ENCODE measurements around the gene DNAJB12. TPM values are rescaled to one million over a fixed set of nuclear protein-coding genes. Genes with fewer than 3 reads are reported as not detected.

DNAJB12 gene
- total RNA-seq, 1 experiment from 2014 or later, result 30.9 TPM

DNA sequence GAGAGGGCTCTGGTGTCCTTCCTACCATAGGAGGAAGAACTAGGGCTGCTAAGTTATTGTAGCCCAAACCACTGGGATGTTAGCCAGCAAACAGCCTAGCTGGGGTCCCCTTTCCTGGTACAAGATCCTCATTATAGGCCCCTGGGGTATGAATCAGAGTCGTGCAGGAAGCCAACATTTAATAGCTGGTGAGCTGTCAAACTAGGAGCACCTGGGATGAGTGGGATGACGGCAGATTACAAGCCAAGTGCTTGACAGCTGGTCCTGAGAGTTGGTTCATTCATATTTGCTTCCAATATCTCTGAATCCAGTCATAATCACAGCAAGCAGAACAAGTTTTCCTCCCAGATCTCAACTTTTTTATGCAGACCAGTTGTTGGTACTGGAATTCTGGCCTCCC is 25.1 kb upstream of the DNAJB12 start:
- BruUV-seq (replicated peaks), result no TSS peak
- TF ChIP-seq, protein P1, sequence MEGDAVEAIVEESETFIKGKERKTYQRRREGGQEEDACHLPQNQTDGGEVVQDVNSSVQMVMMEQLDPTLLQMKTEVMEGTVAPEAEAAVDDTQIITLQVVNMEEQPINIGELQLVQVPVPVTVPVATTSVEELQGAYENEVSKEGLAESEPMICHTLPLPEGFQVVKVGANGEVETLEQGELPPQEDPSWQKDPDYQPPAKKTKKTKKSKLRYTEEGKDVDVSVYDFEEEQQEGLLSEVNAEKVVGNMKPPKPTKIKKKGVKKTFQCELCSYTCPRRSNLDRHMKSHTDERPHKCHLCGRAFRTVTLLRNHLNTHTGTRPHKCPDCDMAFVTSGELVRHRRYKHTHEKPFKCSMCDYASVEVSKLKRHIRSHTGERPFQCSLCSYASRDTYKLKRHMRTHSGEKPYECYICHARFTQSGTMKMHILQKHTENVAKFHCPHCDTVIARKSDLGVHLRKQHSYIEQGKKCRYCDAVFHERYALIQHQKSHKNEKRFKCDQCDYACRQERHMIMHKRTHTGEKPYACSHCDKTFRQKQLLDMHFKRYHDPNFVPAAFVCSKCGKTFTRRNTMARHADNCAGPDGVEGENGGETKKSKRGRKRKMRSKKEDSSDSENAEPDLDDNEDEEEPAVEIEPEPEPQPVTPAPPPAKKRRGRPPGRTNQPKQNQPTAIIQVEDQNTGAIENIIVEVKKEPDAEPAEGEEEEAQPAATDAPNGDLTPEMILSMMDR (conservative IDR thresholded peaks at IDR 0.05; ENCODE audit: low read depth, low read length), result no peak
- TF ChIP-seq EZH2 (IDR thresholded peaks at IDR 0.05; ENCODE audit: low read length, unreplicated experiment) (no peak), EZH2phosphoT487 (IDR thresholded peaks at IDR 0.05; ENCODE audit: borderline replicate concordance, low read length) (no peak)
- CTCF ChIA-PET, result no interaction called here

DNA sequence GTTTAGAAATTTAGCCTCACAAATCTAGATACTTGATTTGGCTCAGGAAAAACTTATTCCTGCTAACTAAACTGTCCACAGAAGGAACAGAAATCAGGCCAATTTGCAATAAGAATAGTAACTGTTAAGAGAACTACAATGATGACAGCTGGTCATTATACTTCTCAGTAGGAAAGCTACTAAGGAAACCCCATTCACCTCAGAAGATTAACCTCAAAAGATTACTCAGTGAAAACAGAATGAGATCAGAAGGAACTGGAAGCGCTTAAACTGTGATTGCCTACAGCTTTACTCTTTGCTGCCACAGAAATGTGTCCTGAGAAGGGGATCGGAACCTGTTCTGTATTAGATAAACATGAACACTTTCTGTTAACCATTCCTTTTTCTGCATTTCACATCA is 24.3 kb upstream of the DNAJB12 start:
- no peak overlapping the region for H3K4me2 ChIP-seq (ENCODE audit: low read length)
- BruUV-seq (replicated peaks), result no TSS peak
- DNase-seq, result no peak
- no peak overlapping the region for H2AFZ ChIP-seq (ENCODE audit: low read length)
- H3K9me2 ChIP-seq (replicated peaks; ENCODE audit: low read length), result no peaks in the 10 kb centered on the region
- ChIA-PET CTCF (no interaction called here), POLR2A (ENCODE audit: unreplicated experiment) (no interaction called here)
- H3K36me3 ChIP-seq (ENCODE audit: low read depth, low read length), result no peaks in the 10 kb centered on the region
- no peak overlapping the region for H3K9ac ChIP-seq (ENCODE audit: low read length)
- H3K9me3 ChIP-seq (ENCODE audit: low read length), result no peaks in the 10 kb centered on the region
- no peaks in the 10 kb centered on the region for H3K4me1 ChIP-seq (ENCODE audit: insufficient read depth, low read length)
- H3K4me3 ChIP-seq (ENCODE audit: low read length), result no peak overlapping the region
- no peaks in the 10 kb centered on the region for H4K20me1 ChIP-seq (ENCODE audit: low read length)
- no peaks in the 10 kb centered on the region for H3K27me3 ChIP-seq (ENCODE audit: low read length)
- no peaks in the 10 kb centered on the region for H3K79me2 ChIP-seq (ENCODE audit: low read length)
- H3F3A ChIP-seq (ENCODE audit: low read length, unreplicated experiment), result no peaks in the 10 kb centered on the region
- intact Hi-C loops (cut with micrococcal nuclease), result no loop called here
- no peak for ATAC-seq
- H3K27ac ChIP-seq (ENCODE audit: low read length), result no peak overlapping the region
- TF ChIP-seq EZH2 (IDR thresholded peaks at IDR 0.05; ENCODE audit: low read length, unreplicated experiment) (no peak), EZH2phosphoT487 (IDR thresholded peaks at IDR 0.05; ENCODE audit: borderline replicate concordance, low read length) (no peak)
- TF ChIP-seq, protein P1 (conservative IDR thresholded peaks at IDR 0.05; ENCODE audit: low read depth, low read length), result no peak

More for the DNA sequence above, 25.1 kb upstream of the DNAJB12 start:
- DNase-seq, result no peak
- POLR2A ChIA-PET (ENCODE audit: unreplicated experiment), result no interaction called here
- intact Hi-C loops (cut with micrococcal nuclease), result no loop called here
- Histone ChIP-seq H3K27ac (ENCODE audit: low read length) (no peak overlapping the region), H3K9me2 (replicated peaks; ENCODE audit: low read length) (no peaks in the 10 kb centered on the region), H3K27me3 (ENCODE audit: low read length) (no peaks in the 10 kb centered on the region), H4K20me1 (ENCODE audit: low read length) (no peaks in the 10 kb centered on the region), H3K4me2 (ENCODE audit: low read length) (no peak overlapping the region), H3K9me3 (ENCODE audit: low read length) (no peaks in the 10 kb centered on the region), H3K9ac (ENCODE audit: low read length) (no peak overlapping the region), H3F3A (ENCODE audit: low read length, unreplicated experiment) (no peaks in the 10 kb centered on the region), H3K36me3 (ENCODE audit: low read depth, low read length) (no peaks in the 10 kb centered on the region), H2AFZ (ENCODE audit: low read length) (no peak overlapping the region), H3K4me3 (ENCODE audit: low read length) (no peak overlapping the region), H3K4me1 (ENCODE audit: insufficient read depth, low read length) (no peaks in the 10 kb centered on the region), H3K79me2 (ENCODE audit: low read length) (no peaks in the 10 kb centered on the region)
- ATAC-seq, result no peak

DNA sequence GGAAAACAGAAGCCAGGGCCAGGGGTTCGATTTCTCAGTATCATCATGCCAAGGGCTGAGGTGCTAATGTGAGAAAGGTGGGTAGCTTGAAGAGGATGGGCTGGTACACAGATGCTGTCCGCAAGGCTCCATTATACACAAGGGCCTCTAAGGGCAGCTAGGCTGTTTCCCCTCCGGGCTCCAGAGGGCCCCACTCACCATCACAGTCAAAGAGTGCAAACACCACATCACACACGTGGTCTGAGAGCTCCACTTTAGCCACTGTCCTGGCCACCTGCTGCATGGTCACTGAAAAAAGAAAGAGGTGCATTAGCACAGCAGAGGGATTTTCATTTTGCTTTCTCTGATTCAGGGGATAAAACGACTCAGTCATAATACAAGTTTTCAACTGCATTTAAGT is 20.9 kb upstream of the DNAJB12 start:
- Histone ChIP-seq H3K27me3 (ENCODE audit: low read length) (no peaks in the 10 kb centered on the region), H4K20me1 (ENCODE audit: low read length) (no peaks in the 10 kb centered on the region), H3K36me3 (ENCODE audit: low read depth, low read length) (no peaks in the 10 kb centered on the region), H3K9ac (ENCODE audit: low read length) (no peak overlapping the region), H3K4me2 (ENCODE audit: low read length) (no peak overlapping the region), H3F3A (ENCODE audit: low read length, unreplicated experiment) (no peaks in the 10 kb centered on the region), H3K9me2 (replicated peaks; ENCODE audit: low read length) (no peaks in the 10 kb centered on the region), H3K4me1 (ENCODE audit: insufficient read depth, low read length) (no peaks in the 10 kb centered on the region), H3K9me3 (ENCODE audit: low read length) (no peaks in the 10 kb centered on the region), H3K27ac (ENCODE audit: low read length) (no peak overlapping the region), H3K79me2 (ENCODE audit: low read length) (no peaks in the 10 kb centered on the region), H2AFZ (ENCODE audit: low read length) (no peak overlapping the region), H3K4me3 (ENCODE audit: low read length) (no peak overlapping the region)
- ChIA-PET POLR2A (ENCODE audit: unreplicated experiment) (no interaction called here), CTCF (no interaction called here)
- DNase-seq, result peak; percentile 7
- no TSS peak for BruUV-seq (replicated peaks)
- TF ChIP-seq, protein P1 (conservative IDR thresholded peaks at IDR 0.05; ENCODE audit: low read depth, low read length), result peak; percentile 27; the same call in 1 of the 2 replicates
- TF ChIP-seq EZH2phosphoT487 (IDR thresholded peaks at IDR 0.05; ENCODE audit: borderline replicate concordance, low read length) (no peak), EZH2 (IDR thresholded peaks at IDR 0.05; ENCODE audit: low read length, unreplicated experiment) (no peak)
- intact Hi-C loops (cut with micrococcal nuclease), result no loop called here
- ATAC-seq, result peak; percentile 65; the same call in 1 of the 2 replicates
